ENCODE results near the gene AK9.

Gene AK9

DNA sequence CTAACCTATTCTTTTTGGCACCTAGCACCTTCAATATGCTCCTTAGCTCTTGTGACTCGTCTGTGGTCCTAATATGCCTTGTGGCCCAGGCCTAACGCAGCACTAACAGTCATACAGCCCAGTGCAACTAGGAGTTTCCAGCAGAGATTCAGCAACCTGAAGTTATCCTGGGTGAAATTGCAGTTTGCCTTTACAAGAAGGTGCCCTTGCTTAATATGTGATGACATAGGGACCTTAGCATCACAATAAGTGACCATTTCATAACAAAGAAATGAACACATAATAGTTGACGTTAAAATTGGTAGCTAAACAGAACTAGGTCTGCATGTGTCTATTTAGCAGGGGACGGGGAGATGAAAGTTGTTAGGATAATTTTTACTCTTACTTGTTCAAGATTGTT, 10.2 kb upstream of the AK9 start:
- H3K4me3 ChIP-seq (ENCODE audit: low read depth, low read length), result no peak overlapping the region
- TF ChIP-seq, protein P1, sequence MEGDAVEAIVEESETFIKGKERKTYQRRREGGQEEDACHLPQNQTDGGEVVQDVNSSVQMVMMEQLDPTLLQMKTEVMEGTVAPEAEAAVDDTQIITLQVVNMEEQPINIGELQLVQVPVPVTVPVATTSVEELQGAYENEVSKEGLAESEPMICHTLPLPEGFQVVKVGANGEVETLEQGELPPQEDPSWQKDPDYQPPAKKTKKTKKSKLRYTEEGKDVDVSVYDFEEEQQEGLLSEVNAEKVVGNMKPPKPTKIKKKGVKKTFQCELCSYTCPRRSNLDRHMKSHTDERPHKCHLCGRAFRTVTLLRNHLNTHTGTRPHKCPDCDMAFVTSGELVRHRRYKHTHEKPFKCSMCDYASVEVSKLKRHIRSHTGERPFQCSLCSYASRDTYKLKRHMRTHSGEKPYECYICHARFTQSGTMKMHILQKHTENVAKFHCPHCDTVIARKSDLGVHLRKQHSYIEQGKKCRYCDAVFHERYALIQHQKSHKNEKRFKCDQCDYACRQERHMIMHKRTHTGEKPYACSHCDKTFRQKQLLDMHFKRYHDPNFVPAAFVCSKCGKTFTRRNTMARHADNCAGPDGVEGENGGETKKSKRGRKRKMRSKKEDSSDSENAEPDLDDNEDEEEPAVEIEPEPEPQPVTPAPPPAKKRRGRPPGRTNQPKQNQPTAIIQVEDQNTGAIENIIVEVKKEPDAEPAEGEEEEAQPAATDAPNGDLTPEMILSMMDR (IDR thresholded peaks at IDR 0.05; ENCODE audit: insufficient read depth, low read depth, low read length, missing control alignments), result no peak
- no peak for DNase-seq (ENCODE audit: low read depth)

GRCh38 chr6:109696355-109696754, 5.4 kb upstream of the AK9 start:
- no peak for DNase-seq (ENCODE audit: low read depth)
- TF ChIP-seq, protein P1 (IDR thresholded peaks at IDR 0.05; ENCODE audit: insufficient read depth, low read depth, low read length, missing control alignments), result no peak
- no peak overlapping the region for H3K4me3 ChIP-seq (ENCODE audit: low read depth, low read length)

- TF ChIP-seq, protein P1 (IDR thresholded peaks at IDR 0.05; ENCODE audit: insufficient read depth, low read depth, low read length, missing control alignments), result no peak
Observed at GRCh38 chr6:109695468-109695867, 4.5 kb upstream of the AK9 start.

GRCh38 chr6:109693111-109693510, 2.1 kb upstream of the AK9 start:
- peak; percentile 43 for DNase-seq (ENCODE audit: low read depth)
- peak overlapping the region; percentile 100 for H3K4me3 ChIP-seq (ENCODE audit: low read depth, low read length)
- TF ChIP-seq, protein P1 (IDR thresholded peaks at IDR 0.05; ENCODE audit: insufficient read depth, low read depth, low read length, missing control alignments), result no peak

More at GRCh38 chr6:109695468-109695867, 4.5 kb upstream of the AK9 start:
- peak; percentile 41 for DNase-seq (ENCODE audit: low read depth)
- no peak overlapping the region for H3K4me3 ChIP-seq (ENCODE audit: low read depth, low read length)

GRCh38 chr6:109690373-109690736, 647 bp downstream of the AK9 start:
- TF ChIP-seq, protein P1 (IDR thresholded peaks at IDR 0.05; ENCODE audit: insufficient read depth, low read depth, low read length, missing control alignments), result no peak
- H3K4me3 ChIP-seq (ENCODE audit: low read depth, low read length), result peak overlapping the region; percentile 100
- DNase-seq (ENCODE audit: low read depth), result peak; percentile 58

GRCh38 chr6:109687271-109687761, 3.7 kb downstream of the AK9 start:
- no peak for DNase-seq (ENCODE audit: low read depth)
- H3K4me3 ChIP-seq (ENCODE audit: low read depth, low read length), result no peak overlapping the region
- TF ChIP-seq, protein P1 (IDR thresholded peaks at IDR 0.05; ENCODE audit: insufficient read depth, low read depth, low read length, missing control alignments), result no peak

DNA sequence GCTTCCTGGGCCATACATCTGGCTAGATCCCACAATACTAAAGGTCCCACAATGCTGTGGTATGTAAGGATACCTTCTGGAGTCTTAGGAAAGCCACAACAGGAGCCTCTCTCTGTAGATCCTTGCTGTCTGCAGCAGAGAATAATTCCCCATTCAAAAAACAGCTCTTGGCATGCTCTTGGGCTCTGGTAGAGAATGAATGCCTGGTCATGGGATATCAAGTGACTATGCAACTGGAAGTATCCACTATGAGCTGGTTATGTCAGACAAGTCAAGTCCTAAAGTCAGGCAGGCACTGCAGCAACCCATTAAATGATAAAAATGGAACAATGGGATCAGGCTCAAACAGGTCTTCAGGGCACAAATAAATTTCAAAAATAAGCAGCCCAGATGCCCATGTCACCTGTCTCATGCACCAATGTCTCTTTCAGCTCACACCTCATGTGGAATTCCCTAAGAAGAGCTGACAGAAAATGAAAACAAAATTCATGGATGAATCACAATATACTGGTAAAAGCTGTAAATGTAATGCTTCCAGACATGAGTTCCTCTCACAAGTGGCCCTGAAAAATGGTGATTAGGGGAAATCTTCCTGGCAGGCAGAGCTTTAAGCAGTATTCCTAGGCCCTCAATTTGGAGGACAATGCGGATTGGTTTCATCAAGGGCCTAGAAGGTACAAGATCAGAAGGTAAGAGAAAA, 4.3 kb downstream of the AK9 start:
- no peak overlapping the region for H3K4me3 ChIP-seq (ENCODE audit: low read depth, low read length)
- TF ChIP-seq, protein P1 (IDR thresholded peaks at IDR 0.05; ENCODE audit: insufficient read depth, low read depth, low read length, missing control alignments), result no peak
- no peak for DNase-seq (ENCODE audit: low read depth)

DNA sequence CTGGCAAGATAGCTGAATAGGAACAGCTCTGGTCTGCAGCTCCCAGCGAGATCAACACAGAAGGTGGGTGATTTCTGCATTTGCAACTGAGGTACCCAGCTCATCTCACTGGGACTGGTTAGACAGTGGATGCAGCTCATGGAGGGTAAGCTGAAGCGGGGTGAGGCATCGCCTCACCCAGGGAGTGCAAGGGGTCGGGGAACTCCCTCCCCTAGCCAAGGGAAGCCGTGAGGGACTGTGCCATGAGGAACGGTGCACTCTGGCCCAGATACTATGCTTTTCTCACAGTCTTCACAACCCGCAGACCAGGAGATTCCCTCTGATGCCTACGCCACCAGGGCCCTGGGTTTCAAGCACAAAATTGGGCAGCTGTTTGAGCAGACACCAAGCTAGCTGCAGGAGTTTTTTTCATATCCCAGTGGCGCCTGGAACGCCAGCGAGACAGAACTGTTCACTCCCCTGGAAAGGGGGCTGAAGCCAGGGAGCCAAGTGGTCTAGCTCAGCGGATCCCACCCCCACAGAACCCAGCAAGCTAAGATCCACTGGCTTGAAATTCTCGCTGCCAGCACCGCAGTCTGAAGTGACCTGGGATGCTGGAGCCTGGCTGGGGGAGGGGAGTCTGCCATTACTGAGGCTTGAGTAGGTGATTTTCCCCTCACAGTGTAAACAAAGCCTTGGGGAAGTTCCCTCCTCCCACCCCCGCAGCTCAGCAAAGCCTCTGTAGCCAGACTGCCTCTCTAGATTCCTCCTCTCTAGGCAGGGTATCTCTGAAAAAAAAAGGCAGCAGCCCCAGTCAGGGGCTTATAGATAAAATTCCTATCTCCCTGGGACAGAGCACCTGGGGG, 12.1 kb downstream of the AK9 start:
- H3K4me3 ChIP-seq (ENCODE audit: low read depth, low read length), result peak overlapping the region; percentile 20; the same call in 1 of the 2 replicates
- peak; percentile 22 for DNase-seq (ENCODE audit: low read depth)

All from GM12865 (cell line).